Choroid plexus epithelial cell (primary cell): ENCODE measurements around the gene MYOT.
"Not testable (repeated sequence)": the region's sequence is repeated elsewhere in the genome, so short reads cannot be mapped to it uniquely, and the experiment has no call there.

ENCODE experiments used
- DNase-seq: peaks from one replicate; pipeline ENCODE4 v3.0.0-alpha.2; 2010; ENCODE audit warnings: low read depth
- H3K4me3 ChIP-seq: 2 replicates; pipeline ENCODE4 v1.5.1; 2011; ENCODE audit warnings: low read depth, mild to moderate bottlenecking, control low read depth, low read length, moderate library complexity
- CTCF ChIP-seq: conservative IDR thresholded peaks from 2 replicates; pipeline ENCODE4 v1.5.1; 2011; ENCODE audit warnings: low read depth, mild to moderate bottlenecking, control low read depth, inconsistent platforms, low read length, moderate library complexity

The MYOT gene

DNA sequence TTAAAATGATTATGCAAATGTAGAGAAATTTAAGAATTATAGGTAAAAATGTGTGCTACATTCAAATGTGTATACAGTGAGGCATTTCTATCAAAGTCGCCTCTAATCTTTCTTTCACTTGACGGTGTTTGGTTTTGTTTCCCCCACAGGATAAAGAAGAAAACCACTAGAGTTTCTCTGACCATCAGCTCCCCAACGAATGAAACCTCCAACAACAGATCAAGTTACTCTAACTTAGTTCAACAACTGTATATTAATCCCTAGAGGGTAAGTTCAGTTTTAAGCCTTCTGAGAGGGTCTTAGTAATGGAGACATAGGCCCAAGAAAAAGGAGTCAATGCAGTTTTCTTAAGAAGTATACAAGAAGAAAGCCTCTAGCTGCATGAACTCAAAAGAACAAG lies 11.5 kb upstream of the MYOT start:
- no peak for DNase-seq
- no peak overlapping the region for H3K4me3 ChIP-seq
- no peak for TF ChIP-seq CTCF

GRCh38 chr5:137856916-137857862 lies 10.5 kb upstream of the MYOT start:
- no peak for DNase-seq
- H3K4me3 ChIP-seq, result no peak overlapping the region
- TF ChIP-seq CTCF, result no peak

DNA sequence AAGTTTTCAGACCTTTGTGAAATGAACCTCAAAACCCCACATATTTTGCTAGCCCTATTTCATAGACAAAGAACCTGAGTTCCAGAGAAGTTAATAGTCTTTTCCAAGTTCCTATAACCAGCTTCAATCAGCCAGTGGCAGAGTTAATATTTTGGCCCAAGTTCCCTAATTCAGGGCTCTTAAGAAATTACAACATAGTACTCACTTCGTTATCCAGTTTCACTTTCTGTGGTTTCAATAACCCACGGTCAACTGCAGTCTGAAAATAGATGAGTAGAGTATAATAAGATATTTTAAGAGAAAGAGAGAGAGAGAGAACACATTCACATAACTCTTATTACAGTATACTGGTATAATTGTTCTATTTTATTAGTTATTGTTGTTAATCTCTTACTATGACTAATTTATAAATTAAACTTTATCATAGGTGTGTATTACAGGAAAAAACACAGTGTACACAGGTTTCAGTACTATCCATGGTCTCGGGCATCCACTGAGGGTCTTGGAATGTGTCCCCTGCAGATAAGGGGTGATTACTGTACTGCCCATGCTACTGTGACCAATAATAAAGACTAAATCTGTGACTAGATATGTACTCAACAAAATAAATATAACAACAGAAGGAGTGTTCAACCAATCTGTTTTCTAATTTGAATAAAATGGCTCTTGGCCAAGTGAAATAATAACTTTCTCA lies 9.3 kb upstream of the MYOT start:
- DNase-seq, result peak; percentile 59
- TF ChIP-seq CTCF, result no peak
- H3K4me3 ChIP-seq, result no peak overlapping the region

DNA sequence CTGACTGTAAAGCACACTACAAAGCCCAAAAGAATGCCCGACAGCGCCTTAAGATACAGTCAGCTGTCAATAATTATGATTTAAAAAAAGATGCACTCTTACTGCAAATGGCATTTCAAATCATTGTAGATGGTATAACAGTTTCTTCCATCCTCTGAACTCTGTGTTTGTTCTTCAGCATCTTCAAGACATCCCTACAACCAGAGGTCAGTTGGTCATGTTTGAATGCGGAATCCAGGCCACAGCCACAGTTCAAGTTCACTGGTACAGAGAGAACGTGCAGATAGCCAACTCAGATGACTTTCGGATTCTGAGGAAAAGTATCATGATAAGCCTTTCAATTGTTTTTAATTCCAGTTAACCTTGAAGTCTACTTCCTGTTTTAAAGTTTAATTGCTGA lies 8.7 kb upstream of the MYOT start:
- no peak for TF ChIP-seq CTCF
- H3K4me3 ChIP-seq, result no peak overlapping the region
- DNase-seq, result no peak

GRCh38 chr5:137862251-137862650 lies 5.4 kb upstream of the MYOT start:
- no peak for DNase-seq
- no peak for TF ChIP-seq CTCF
- no peak overlapping the region for H3K4me3 ChIP-seq

- not testable (repeated sequence) for H3K4me3 ChIP-seq, DNase-seq
Measured at GRCh38 chr5:137863653-137864052, 4.0 kb upstream of the MYOT start.

DNA sequence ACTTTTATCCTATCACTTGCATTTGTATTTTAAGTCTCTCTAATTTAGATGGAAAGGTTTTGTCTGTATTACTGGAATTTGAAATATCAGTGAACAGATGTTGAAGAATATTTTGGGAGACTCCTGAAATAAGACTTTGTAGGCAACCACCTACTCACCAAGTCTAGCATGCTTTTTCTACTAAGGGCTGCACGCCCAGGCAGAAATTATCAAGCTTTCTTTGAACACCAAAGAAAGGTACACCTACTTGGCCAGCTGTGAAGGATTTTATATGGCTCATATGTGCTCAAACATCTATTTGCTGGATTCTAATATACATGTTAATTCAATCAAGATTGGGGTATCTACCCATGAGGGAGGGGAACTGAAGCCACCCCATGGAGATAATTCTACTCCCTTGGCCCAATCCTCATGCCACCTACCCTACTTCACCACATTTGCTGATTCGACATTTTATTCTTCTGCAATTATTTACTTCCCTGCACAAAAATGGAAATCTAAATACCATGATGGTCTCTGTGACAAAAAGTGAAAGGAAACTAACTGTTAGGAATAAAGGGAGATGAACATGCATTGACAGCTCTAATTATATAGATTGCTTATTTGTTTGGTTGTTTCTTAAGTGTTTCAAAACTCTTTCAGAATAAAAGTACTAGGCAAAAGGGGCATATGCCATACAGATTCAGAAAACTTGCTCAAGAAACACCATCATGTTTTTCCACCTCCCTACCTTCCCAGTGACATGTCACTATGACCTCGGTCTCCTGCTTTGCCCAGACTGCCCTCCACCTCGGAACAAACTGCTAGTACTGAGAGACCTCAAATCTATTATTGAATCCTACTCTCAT lies 895 bp upstream of the MYOT start:
- no peak for DNase-seq
- no peak for TF ChIP-seq CTCF
- H3K4me3 ChIP-seq, result no peak overlapping the region
